ENCODE results near the gene VMP1.
"Not testable (repeated sequence)": the region's sequence is repeated elsewhere in the genome, so short reads cannot be mapped to it uniquely, and the experiment has no call there.

Gene VMP1

GRCh38 chr17:59840329-59841090 is 133.1 kb downstream of the VMP1 start:
- H3K27ac Mint-ChIP-seq = peak overlapping the region; percentile 98 to 99
- no peak for DNase-seq
- no peaks in the 10 kb centered on the region for H3K27me3 Mint-ChIP-seq
- peak; percentile 2 for ATAC-seq (replicated peaks)
- peaks cover 72% of the 10 kb centered on the region for H3K36me3 Mint-ChIP-seq (ENCODE audit: insufficient read depth)
- H3K4me1 Mint-ChIP-seq (ENCODE audit: low read depth in 2 of 2) = peaks cover 50% of the 10 kb centered on the region in 2 donors
- H3K9me3 Mint-ChIP-seq = no peaks in the 10 kb centered on the region
- peak overlapping the region; percentile 99 to 100 for H3K4me3 Mint-ChIP-seq

- H3K9me3 Mint-ChIP-seq, DNase-seq, H3K27me3 Mint-ChIP-seq: not testable (repeated sequence)
- peak overlapping the region; percentile 98 to 99 for H3K27ac Mint-ChIP-seq
- H3K36me3 Mint-ChIP-seq (ENCODE audit: insufficient read depth) = peaks cover 72% of the 10 kb centered on the region
- H3K4me1 Mint-ChIP-seq (ENCODE audit: low read depth in 2 of 2) = peaks cover 52% of the 10 kb centered on the region in 2 donors
- H3K4me3 Mint-ChIP-seq = peak overlapping the region; percentile 99 to 100
- ATAC-seq (replicated peaks) = peak; percentile 9
Observed at GRCh38 chr17:59841091-59841881, 133.8 kb downstream of the VMP1 start.

- not testable (repeated sequence) for ATAC-seq (replicated peaks); H3K27me3 Mint-ChIP-seq; H3K9me3 Mint-ChIP-seq; DNase-seq
- peaks cover 55% of the 10 kb centered on the region in 2 donors for H3K4me1 Mint-ChIP-seq (ENCODE audit: low read depth in 2 of 2)
- H3K36me3 Mint-ChIP-seq (ENCODE audit: insufficient read depth) = peaks cover 68% of the 10 kb centered on the region
- H3K4me3 Mint-ChIP-seq = peak overlapping the region; percentile 99 to 100
- peak overlapping the region; percentile 98 to 99 for H3K27ac Mint-ChIP-seq
Observed at GRCh38 chr17:59841882-59842263, 134.4 kb downstream of the VMP1 start.

- peaks cover 60% of the 10 kb centered on the region for H3K36me3 Mint-ChIP-seq (ENCODE audit: insufficient read depth)
- no peaks in the 10 kb centered on the region for H3K9me3 Mint-ChIP-seq
- peak overlapping the region; percentile 99 to 100 for H3K4me3 Mint-ChIP-seq
- ATAC-seq (replicated peaks) = peak; percentile 54
- no peaks in the 10 kb centered on the region for H3K27me3 Mint-ChIP-seq
- peaks cover 50 to 53% of the 10 kb centered on the region in 2 donors for H3K4me1 Mint-ChIP-seq (ENCODE audit: low read depth in 2 of 2)
- DNase-seq = no peak
- peak overlapping the region; percentile 98 to 99 for H3K27ac Mint-ChIP-seq
Observed at GRCh38 chr17:59842901-59843652, 135.6 kb downstream of the VMP1 start.

GRCh38 chr17:59844884-59845594 is 137.6 kb downstream of the VMP1 start:
- ATAC-seq (replicated peaks) = no peak
- Mint-ChIP-seq H3K27me3 (no peaks in the 10 kb centered on the region), H3K27ac (peak overlapping the region in 1 of 2 donors; percentile 53), H3K9me3 (no peaks in the 10 kb centered on the region), H3K36me3 (ENCODE audit: insufficient read depth) (peaks cover 43% of the 10 kb centered on the region), H3K4me3 (no peak overlapping the region), H3K4me1 (ENCODE audit: low read depth in 2 of 2) (peaks cover 46% of the 10 kb centered on the region in 2 donors)
- no peak for DNase-seq

- Mint-ChIP-seq H3K27ac (peak overlapping the region in 1 of 2 donors; percentile 59), H3K36me3 (ENCODE audit: insufficient read depth) (peaks cover 36% of the 10 kb centered on the region), H3K27me3 (no peaks in the 10 kb centered on the region), H3K4me1 (ENCODE audit: low read depth in 2 of 2) (peaks cover 38 to 40% of the 10 kb centered on the region in 2 donors), H3K4me3 (no peak overlapping the region), H3K9me3 (no peaks in the 10 kb centered on the region)
- ATAC-seq (replicated peaks) (no peak), DNase-seq (no peak)
Observed at GRCh38 chr17:59845595-59846393, 138.3 kb downstream of the VMP1 start.

- H3K27ac Mint-ChIP-seq = peak overlapping the region in 1 of 2 donors; percentile 59
- H3K36me3 Mint-ChIP-seq (ENCODE audit: insufficient read depth) = peaks cover 28% of the 10 kb centered on the region
- H3K9me3 Mint-ChIP-seq = no peaks in the 10 kb centered on the region
- no peaks in the 10 kb centered on the region for H3K27me3 Mint-ChIP-seq
- H3K4me3 Mint-ChIP-seq = no peak overlapping the region
- peaks cover 30 to 32% of the 10 kb centered on the region in 2 donors for H3K4me1 Mint-ChIP-seq (ENCODE audit: low read depth in 2 of 2)
- DNase-seq (no peak), ATAC-seq (replicated peaks) (peak; percentile 70)
Observed at GRCh38 chr17:59846394-59847165, 139.1 kb downstream of the VMP1 start.

- peak overlapping the region; percentile 75 to 85 for H3K27ac Mint-ChIP-seq
- ATAC-seq (replicated peaks) = no peak
- H3K4me1 Mint-ChIP-seq (ENCODE audit: low read depth in 2 of 2) = peaks cover 22 to 24% of the 10 kb centered on the region in 2 donors
- DNase-seq = no peak
- peak overlapping the region in 1 of 2 donors; percentile 69 for H3K4me3 Mint-ChIP-seq
- H3K36me3 Mint-ChIP-seq (ENCODE audit: insufficient read depth) = peaks cover 15% of the 10 kb centered on the region
- no peaks in the 10 kb centered on the region for H3K27me3 Mint-ChIP-seq
- H3K9me3 Mint-ChIP-seq = no peaks in the 10 kb centered on the region
Observed at GRCh38 chr17:59848385-59848668, 140.9 kb downstream of the VMP1 start.

GRCh38 chr17:59848778-59849177 is 141.3 kb downstream of the VMP1 start:
- Mint-ChIP-seq H3K4me1 (ENCODE audit: low read depth in 2 of 2) (peaks cover 22% of the 10 kb centered on the region in 2 donors), H3K27ac (peak overlapping the region; percentile 75 to 85), H3K36me3 (ENCODE audit: insufficient read depth) (peaks cover 10% of the 10 kb centered on the region), H3K4me3 (peak overlapping the region; percentile 56 to 69), H3K9me3 (no peaks in the 10 kb centered on the region), H3K27me3 (no peaks in the 10 kb centered on the region)
- no peak for DNase-seq
- peak; percentile 29 for ATAC-seq (replicated peaks)

GRCh38 chr17:59850311-59850710 is 142.9 kb downstream of the VMP1 start:
- not testable (repeated sequence) for ATAC-seq (replicated peaks); H3K27ac Mint-ChIP-seq; H3K36me3 Mint-ChIP-seq (ENCODE audit: insufficient read depth); DNase-seq; H3K27me3 Mint-ChIP-seq; H3K4me3 Mint-ChIP-seq; H3K9me3 Mint-ChIP-seq
- H3K4me1 Mint-ChIP-seq (ENCODE audit: low read depth in 2 of 2) = peaks cover 22% of the 10 kb centered on the region in 2 donors

- ATAC-seq (replicated peaks) (no peak), DNase-seq (no peak)
- Mint-ChIP-seq H3K9me3 (no peaks in the 10 kb centered on the region), H3K27me3 (no peaks in the 10 kb centered on the region), H3K4me1 (ENCODE audit: low read depth in 2 of 2) (peaks cover 16 to 17% of the 10 kb centered on the region in 2 donors), H3K4me3 (no peak overlapping the region), H3K27ac (no peak overlapping the region), H3K36me3 (ENCODE audit: insufficient read depth) (peaks cover 6% of the 10 kb centered on the region)
Observed at GRCh38 chr17:59851439-59852375, 144.3 kb downstream of the VMP1 start.

Data from effector memory CD8-positive, alpha-beta T cell (primary cell).